ENCODE results near the gene TMEM198.

GRCh38 chr2:219539926-219540678 is 3.7 kb upstream of the TMEM198 start:
- TF ChIP-seq POLR2A (IDR thresholded peaks at IDR 0.05) (no peak), CTCF (IDR thresholded peaks at IDR 0.05) (no peak)

Data from right lobe of liver (tissue), 4 donors.